Hepatocyte (in vitro differentiated cells): Measurements from ENCODE around the gene TMEM164. TPM values are rescaled to one million over a fixed set of nuclear protein-coding genes. Genes with fewer than 3 reads are reported as not detected.

Source experiments
- DNase-seq: peaks from one replicate; pipeline ENCODE4 v3.0.0-alpha.2; 2016; ENCODE audit warnings: low spot score
- H2AFZ ChIP-seq: fragments of 200-600 bp; sonication (generic); 2 replicates; pipeline ENCODE4 v1.6.0; 2016; ENCODE audit warnings: antibody characterized with exemption, mild to moderate bottlenecking
- H3K27ac ChIP-seq: fragments of 200-600 bp; sonication (generic); 2 replicates; pipeline ENCODE4 v1.5.1; 2016; ENCODE audit warnings: mild to moderate bottlenecking
- H3K27me3 ChIP-seq: fragments of 200-600 bp; sonication (generic); 2 replicates; pipeline ENCODE4 v1.6.1; 2016
- H3K36me3 ChIP-seq: fragments of 200-600 bp; sonication (generic); replicated peaks from 2 replicates; pipeline ENCODE4 v1.5.1; 2016; ENCODE audit warnings: low read depth; ENCODE audit not compliant: insufficient read depth
- H3K4me1 ChIP-seq: fragments of 200-600 bp; sonication (generic); 2 replicates; pipeline ENCODE4 v1.5.1; 2016; ENCODE audit warnings: mild to moderate bottlenecking, moderate library complexity; ENCODE audit not compliant: insufficient read depth
- H3K4me2 ChIP-seq: fragments of 200-600 bp; sonication (generic); 2 replicates; pipeline ENCODE4 v1.6.0; 2016
- H3K4me3 ChIP-seq: fragments of 200-600 bp; sonication (generic); 2 replicates; pipeline ENCODE4 v1.5.1; 2016; ENCODE audit warnings: mild to moderate bottlenecking
- H3K79me2 ChIP-seq: fragments of 200-600 bp; sonication (generic); 2 replicates; pipeline ENCODE4 v1.6.0; 2017; ENCODE audit warnings: mild to moderate bottlenecking
- H3K9me2 ChIP-seq: fragments of 200-600 bp; sonication (generic); replicated peaks from 2 replicates; pipeline ENCODE4 v1.6.0; 2017; ENCODE audit warnings: mild to moderate bottlenecking; ENCODE audit not compliant: insufficient read depth
- H3K9me3 ChIP-seq: fragments of 200-600 bp; sonication (generic); 2 replicates; pipeline ENCODE4 v1.5.1; 2016; ENCODE audit warnings: low read depth, mild to moderate bottlenecking
- H4K20me1 ChIP-seq: fragments of 200-600 bp; sonication (generic); 2 replicates; pipeline ENCODE4 v1.6.0; 2016; ENCODE audit warnings: mild to moderate bottlenecking; ENCODE audit not compliant: insufficient read depth, poor library complexity, severe bottlenecking
- EZH2 ChIP-seq: fragments of 200-600 bp; sonication (generic); IDR thresholded peaks from 2 replicates; pipeline ENCODE4 v1.6.1; 2016; ENCODE audit warnings: antibody characterized with exemption, mild to moderate bottlenecking, borderline replicate concordance
- EZH2phosphoT487 ChIP-seq: fragments of 200-600 bp; sonication (generic); IDR thresholded peaks from one replicate; pipeline ENCODE4 v1.6.1; 2018; ENCODE audit warnings: antibody characterized with exemption, mild to moderate bottlenecking, low read depth, moderate library complexity; ENCODE audit not compliant: unreplicated experiment, severe bottlenecking
- WGBS: methylation state at CpG from one replicate; pipeline ENCODE4 v1.1.6; 2016; ENCODE audit warnings: low lambda C conversion rate; ENCODE audit errors: missing lambda C conversion rate; 5-methylcytosine and 5-hydroxymethylcytosine counted together
- polyA plus RNA-seq: library from polyadenylated mRNA; unstranded; fragments of >200 nt; fragmentation: Nextera tagmentation; extraction: Ambion mirVana; gene quantifications from 2 replicates; pipeline ENCODE4 v1.2.1, GENCODE V29; 2016
- total RNA-seq: library from RNA; depleted of rRNA; stranded (reverse); fragments of >200 nt; gene quantifications from 2 replicates; pipeline ENCODE4 v1.2.3, GENCODE V29; 2014
- TF ChIP-seq, protein P1 (sequence below): fragments of 200-600 bp; sonication (generic); IDR thresholded peaks from 2 replicates; pipeline ENCODE4 v1.5.1; 2016; ENCODE audit warnings: antibody characterized with exemption, mild to moderate bottlenecking; ENCODE audit not compliant: poor library complexity

The TMEM164 gene
- total and polyA plus RNA-seq, 2 experiments from 2014 or later, result 5.4 to 34.2 TPM

GRCh38 chrX:110000847-110001713, 1.8 kb upstream of the TMEM164 start:
- TF ChIP-seq EZH2 (no peak), EZH2phosphoT487 (no peak)
- TF ChIP-seq, protein P1, sequence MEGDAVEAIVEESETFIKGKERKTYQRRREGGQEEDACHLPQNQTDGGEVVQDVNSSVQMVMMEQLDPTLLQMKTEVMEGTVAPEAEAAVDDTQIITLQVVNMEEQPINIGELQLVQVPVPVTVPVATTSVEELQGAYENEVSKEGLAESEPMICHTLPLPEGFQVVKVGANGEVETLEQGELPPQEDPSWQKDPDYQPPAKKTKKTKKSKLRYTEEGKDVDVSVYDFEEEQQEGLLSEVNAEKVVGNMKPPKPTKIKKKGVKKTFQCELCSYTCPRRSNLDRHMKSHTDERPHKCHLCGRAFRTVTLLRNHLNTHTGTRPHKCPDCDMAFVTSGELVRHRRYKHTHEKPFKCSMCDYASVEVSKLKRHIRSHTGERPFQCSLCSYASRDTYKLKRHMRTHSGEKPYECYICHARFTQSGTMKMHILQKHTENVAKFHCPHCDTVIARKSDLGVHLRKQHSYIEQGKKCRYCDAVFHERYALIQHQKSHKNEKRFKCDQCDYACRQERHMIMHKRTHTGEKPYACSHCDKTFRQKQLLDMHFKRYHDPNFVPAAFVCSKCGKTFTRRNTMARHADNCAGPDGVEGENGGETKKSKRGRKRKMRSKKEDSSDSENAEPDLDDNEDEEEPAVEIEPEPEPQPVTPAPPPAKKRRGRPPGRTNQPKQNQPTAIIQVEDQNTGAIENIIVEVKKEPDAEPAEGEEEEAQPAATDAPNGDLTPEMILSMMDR, result no peak
- no peaks in the 10 kb centered on the region for H3K9me2 ChIP-seq
- no peaks in the 10 kb centered on the region for H3K9me3 ChIP-seq
- peaks cover 3% of the 10 kb centered on the region for H3K4me1 ChIP-seq
- no peak overlapping the region for H3K27ac ChIP-seq
- DNase-seq, result no peak
- H3K27me3 ChIP-seq, result no peaks in the 10 kb centered on the region
- H3K4me2 ChIP-seq, result no peak overlapping the region
- H3K4me3 ChIP-seq, result no peak overlapping the region
- H3K36me3 ChIP-seq, result no peaks in the 10 kb centered on the region
- peaks cover 5% of the 10 kb centered on the region for H3K79me2 ChIP-seq
- WGBS, result 61% methylated on average over 16 of the region's 16 CpGs
- no peak overlapping the region for H2AFZ ChIP-seq
- H4K20me1 ChIP-seq, result no peaks in the 10 kb centered on the region

GRCh38 chrX:110001740-110002299, 1.1 kb upstream of the TMEM164 start:
- Histone ChIP-seq H2AFZ (peak overlapping the region; percentile 86), H3K4me1 (peaks cover 3% of the 10 kb centered on the region), H3K9me3 (no peaks in the 10 kb centered on the region), H3K9me2 (no peaks in the 10 kb centered on the region), H3K4me2 (peak overlapping the region; percentile 87), H3K27ac (peak overlapping the region; percentile 91), H3K79me2 (peaks cover 6% of the 10 kb centered on the region), H3K4me3 (no peak overlapping the region), H4K20me1 (no peaks in the 10 kb centered on the region), H3K27me3 (no peaks in the 10 kb centered on the region), H3K36me3 (no peaks in the 10 kb centered on the region)
- DNase-seq, result no peak
- TF ChIP-seq, protein P1, result no peak
- WGBS, result 29% methylated on average over 12 of the region's 13 CpGs

- Histone ChIP-seq H3K27me3 (no peaks in the 10 kb centered on the region), H3K9me3 (no peaks in the 10 kb centered on the region), H3K79me2 (peaks cover 18% of the 10 kb centered on the region), H3K36me3 (no peaks in the 10 kb centered on the region), H3K4me2 (peak overlapping the region; percentile 87), H3K27ac (peak overlapping the region; percentile 91), H2AFZ (peak overlapping the region; percentile 86), H3K4me1 (peaks cover 3% of the 10 kb centered on the region), H3K9me2 (no peaks in the 10 kb centered on the region), H4K20me1 (no peaks in the 10 kb centered on the region), H3K4me3 (peak overlapping the region; percentile 64)
- TF ChIP-seq, protein P1, result no peak
- TF ChIP-seq EZH2phosphoT487, result no peak
- no peak for TF ChIP-seq EZH2
- 56% methylated on average over 34 of the region's 46 CpGs for WGBS
- DNase-seq, result no peak
Measured at GRCh38 chrX:110003167-110004156, 548 bp downstream of the TMEM164 start.
